Lower leg skin (tissue), 4 donors: ENCODE data around the gene DDX21. TPM values are rescaled to one million over a fixed set of nuclear protein-coding genes. Genes with fewer than 3 reads are reported as not detected.
A peak's percentile ranks its signal among the peaks of the same experiment; 100 is the strongest.
"Not testable (repeated sequence)": the region's sequence is repeated elsewhere in the genome, so short reads cannot be mapped to it uniquely, and the experiment has no call there.

Experiments
- DNase-seq, 2 donors: peaks; one replicate each; pipeline ENCODE4 v3.0.0-alpha.2; 2019; ENCODE audit warnings: low spot score in 2 of 2
- H3K4me3 ChIP-seq: fragments of 200-600 bp; sonication (generic); 2 replicates; pipeline ENCODE4 v1.5.1; 2017; ENCODE audit warnings: mild to moderate bottlenecking, low read depth; ENCODE audit not compliant: poor library complexity, severe bottlenecking
- CTCF ChIP-seq, 3 donors: fragments of 450-650 bp; IDR thresholded peaks; one replicate each; pipeline ENCODE4 v1.5.1; 2016; ENCODE audit warnings: antibody characterized with exemption in 3 of 3, mild to moderate bottlenecking in 3 of 3, moderate library complexity in 2 of 3
- POLR2A ChIP-seq, 2 donors: fragments of 450-650 bp; IDR thresholded peaks; one replicate each; pipeline ENCODE4 v1.6.1; 2016 to 2017; ENCODE audit warnings: antibody characterized with exemption in 2 of 2, mild to moderate bottlenecking in 1 of 2, moderate library complexity in 1 of 2
- WGBS, 2 donors: methylation state at CpG; one replicate each; pipeline ENCODE4 v1.1.5; 2018; 5-methylcytosine and 5-hydroxymethylcytosine counted together
- intact Hi-C: fragments of 100-400 bp; cut with DNase I; formaldehyde crosslinking; loops from one replicate; pipeline ENCODE4 v1.15.0; 2023; ENCODE audit warnings: low total_unique reads
- total RNA-seq, 4 donors: library from RNA; depleted of rRNA; stranded (reverse); fragments of >200 nt; gene quantifications; one replicate each; pipeline ENCODE4 v1.1.0, GENCODE V29; 2016

The DDX21 gene
- total RNA-seq: 10 to 100 TPM; 41.9 to 55.5 (median 47.9) TPM

GRCh38 chr10:68955832-68956532 is at the start of gene DDX21:
Gene DDX21 (plus strand): TSS chr10:68956170. CDS start chr10:68956226, 56 bp downstream.
- no peak for TF ChIP-seq CTCF (IDR thresholded peaks at IDR 0.05)
- no peak for TF ChIP-seq POLR2A (IDR thresholded peaks at IDR 0.05)
- peak within 1 kb of the TSS; percentile 93 for H3K4me3 ChIP-seq
- 0 to 1% methylated on average over 45 to 51 of the region's 53 CpGs for WGBS, 2 donors
- intact Hi-C loops: no loop called here
- peak; percentile 88 to 98 for DNase-seq

GRCh38 chr10:68924593-68924992 is 31.4 kb upstream of the DDX21 start:
- DNase-seq: no peak
- TF ChIP-seq POLR2A (IDR thresholded peaks at IDR 0.05): no peak
- no peak for TF ChIP-seq CTCF (IDR thresholded peaks at IDR 0.05)
- intact Hi-C loops: no loop called here
- H3K4me3 ChIP-seq: no peak overlapping the region

- TF ChIP-seq POLR2A (IDR thresholded peaks at IDR 0.05): no peak
- no peak for TF ChIP-seq CTCF (IDR thresholded peaks at IDR 0.05)
- WGBS, 2 donors: 95 to 97% methylated on average over 4 of the region's 4 CpGs
- DNase-seq: no peak
- intact Hi-C loops: no loop called here
- no peak overlapping the region for H3K4me3 ChIP-seq
Observed at GRCh38 chr10:68925489-68925888, 30.5 kb upstream of the DDX21 start.

GRCh38 chr10:68929157-68929556 is 26.8 kb upstream of the DDX21 start:
- WGBS, 2 donors: 92 to 98% methylated on average over 2 of the region's 2 CpGs
- intact Hi-C loops, DNase-seq: not testable (repeated sequence)

GRCh38 chr10:68929888-68930287 is 26.1 kb upstream of the DDX21 start:
- 95 to 97% methylated on average over 7 to 8 of the region's 8 CpGs for WGBS, 2 donors
- H3K4me3 ChIP-seq, intact Hi-C loops, DNase-seq: not testable (repeated sequence)

More at GRCh38 chr10:68929157-68929556, 26.8 kb upstream of the DDX21 start:
- not testable (repeated sequence) for H3K4me3 ChIP-seq

- WGBS, 2 donors: 98 to 100% methylated on average over 3 of the region's 3 CpGs
- intact Hi-C loops: not testable (repeated sequence)
Observed at GRCh38 chr10:68932860-68933259, 23.1 kb upstream of the DDX21 start.

GRCh38 chr10:68934994-68935393 is 21.0 kb upstream of the DDX21 start:
- intact Hi-C loops: no loop called here
- TF ChIP-seq CTCF (IDR thresholded peaks at IDR 0.05) (no peak), POLR2A (IDR thresholded peaks at IDR 0.05) (no peak)
- H3K4me3 ChIP-seq: no peak overlapping the region
- no peak for DNase-seq

More at GRCh38 chr10:68932860-68933259, 23.1 kb upstream of the DDX21 start:
- DNase-seq, H3K4me3 ChIP-seq: not testable (repeated sequence)
